C4-2B (cell line): ENCODE results near the gene RNH1.

Experiments
- H3K27ac ChIP-seq: fragments of 450-650 bp; 2 replicates; pipeline ENCODE4 v1.5.1; 2017
- ZFX ChIP-seq: fragments of 450-650 bp; IDR thresholded peaks from 2 replicates; pipeline ENCODE4 v1.6.1; 2017
- TF ChIP-seq, protein P1 (sequence below): fragments of 450-650 bp; conservative IDR thresholded peaks from 2 replicates; pipeline ENCODE4 v1.5.1; 2017; ENCODE audit warnings: mild to moderate bottlenecking

The RNH1 gene

DNA sequence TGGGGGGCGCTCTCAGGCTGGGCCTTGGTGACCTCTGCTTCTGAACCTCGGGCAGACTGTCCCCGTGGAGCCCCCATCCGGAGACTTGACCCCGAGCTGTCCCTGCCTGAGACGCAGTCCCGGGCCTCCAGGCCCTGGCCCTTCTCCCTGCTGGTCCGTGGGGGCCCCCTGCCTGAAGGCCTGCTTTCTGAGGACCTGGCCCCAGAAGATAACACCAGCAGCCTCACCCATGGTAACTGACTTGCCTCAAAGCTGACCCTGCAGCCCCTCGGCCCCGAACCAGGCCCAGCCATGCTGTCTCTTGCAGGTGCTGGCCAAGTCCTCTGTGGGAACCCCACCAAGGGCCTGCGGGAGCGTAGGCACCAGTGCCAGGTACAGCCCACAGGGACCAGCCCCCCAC is 44.6 kb upstream of the RNH1 start:
- H3K27ac ChIP-seq, result no peak overlapping the region
- TF ChIP-seq, protein P1, sequence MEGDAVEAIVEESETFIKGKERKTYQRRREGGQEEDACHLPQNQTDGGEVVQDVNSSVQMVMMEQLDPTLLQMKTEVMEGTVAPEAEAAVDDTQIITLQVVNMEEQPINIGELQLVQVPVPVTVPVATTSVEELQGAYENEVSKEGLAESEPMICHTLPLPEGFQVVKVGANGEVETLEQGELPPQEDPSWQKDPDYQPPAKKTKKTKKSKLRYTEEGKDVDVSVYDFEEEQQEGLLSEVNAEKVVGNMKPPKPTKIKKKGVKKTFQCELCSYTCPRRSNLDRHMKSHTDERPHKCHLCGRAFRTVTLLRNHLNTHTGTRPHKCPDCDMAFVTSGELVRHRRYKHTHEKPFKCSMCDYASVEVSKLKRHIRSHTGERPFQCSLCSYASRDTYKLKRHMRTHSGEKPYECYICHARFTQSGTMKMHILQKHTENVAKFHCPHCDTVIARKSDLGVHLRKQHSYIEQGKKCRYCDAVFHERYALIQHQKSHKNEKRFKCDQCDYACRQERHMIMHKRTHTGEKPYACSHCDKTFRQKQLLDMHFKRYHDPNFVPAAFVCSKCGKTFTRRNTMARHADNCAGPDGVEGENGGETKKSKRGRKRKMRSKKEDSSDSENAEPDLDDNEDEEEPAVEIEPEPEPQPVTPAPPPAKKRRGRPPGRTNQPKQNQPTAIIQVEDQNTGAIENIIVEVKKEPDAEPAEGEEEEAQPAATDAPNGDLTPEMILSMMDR, result no peak
- TF ChIP-seq ZFX, result no peak

DNA sequence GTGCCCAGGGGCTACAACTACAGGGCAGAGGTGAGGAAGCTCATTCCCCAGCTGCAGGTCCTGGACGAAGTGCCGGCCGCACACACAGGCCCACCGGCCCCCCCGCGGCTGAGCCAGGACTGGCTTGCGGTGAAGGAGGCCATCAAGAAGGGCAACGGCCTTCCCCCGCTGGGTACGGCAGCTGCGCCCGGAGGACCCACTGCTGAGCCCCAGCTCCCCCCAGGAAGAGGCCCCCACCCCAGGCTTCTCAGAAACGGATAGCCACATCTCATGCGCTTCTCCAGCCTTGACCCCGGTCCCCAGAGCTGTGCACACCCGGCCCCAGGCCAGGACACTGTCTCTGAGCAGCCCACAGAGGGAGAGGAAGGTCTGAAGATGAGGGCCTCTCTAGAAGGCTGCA is 44.1 kb upstream of the RNH1 start:
- no peak overlapping the region for H3K27ac ChIP-seq

DNA sequence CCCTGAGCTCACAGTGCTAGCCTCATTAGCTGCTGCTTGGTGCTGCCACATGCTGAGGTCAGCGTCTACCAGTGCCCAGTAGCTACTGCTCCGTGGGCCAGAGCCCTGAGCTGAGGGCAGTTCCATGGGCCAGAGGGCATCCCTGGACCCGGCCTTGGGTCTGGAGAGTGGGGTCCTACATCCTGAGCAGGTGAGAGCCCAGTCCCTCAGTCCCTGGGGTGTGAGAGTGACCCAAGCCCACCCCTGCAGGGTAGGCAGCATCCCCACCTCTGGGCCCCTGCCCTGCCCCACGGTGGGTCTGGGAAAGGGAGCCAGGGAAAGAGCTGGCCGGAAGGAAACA is 43.7 kb upstream of the RNH1 start:
- no peak for TF ChIP-seq ZFX
- TF ChIP-seq, protein P1, result no peak
- no peak overlapping the region for H3K27ac ChIP-seq

More for the DNA sequence above, 44.1 kb upstream of the RNH1 start:
- TF ChIP-seq ZFX, result no peak
- TF ChIP-seq, protein P1, result no peak

DNA sequence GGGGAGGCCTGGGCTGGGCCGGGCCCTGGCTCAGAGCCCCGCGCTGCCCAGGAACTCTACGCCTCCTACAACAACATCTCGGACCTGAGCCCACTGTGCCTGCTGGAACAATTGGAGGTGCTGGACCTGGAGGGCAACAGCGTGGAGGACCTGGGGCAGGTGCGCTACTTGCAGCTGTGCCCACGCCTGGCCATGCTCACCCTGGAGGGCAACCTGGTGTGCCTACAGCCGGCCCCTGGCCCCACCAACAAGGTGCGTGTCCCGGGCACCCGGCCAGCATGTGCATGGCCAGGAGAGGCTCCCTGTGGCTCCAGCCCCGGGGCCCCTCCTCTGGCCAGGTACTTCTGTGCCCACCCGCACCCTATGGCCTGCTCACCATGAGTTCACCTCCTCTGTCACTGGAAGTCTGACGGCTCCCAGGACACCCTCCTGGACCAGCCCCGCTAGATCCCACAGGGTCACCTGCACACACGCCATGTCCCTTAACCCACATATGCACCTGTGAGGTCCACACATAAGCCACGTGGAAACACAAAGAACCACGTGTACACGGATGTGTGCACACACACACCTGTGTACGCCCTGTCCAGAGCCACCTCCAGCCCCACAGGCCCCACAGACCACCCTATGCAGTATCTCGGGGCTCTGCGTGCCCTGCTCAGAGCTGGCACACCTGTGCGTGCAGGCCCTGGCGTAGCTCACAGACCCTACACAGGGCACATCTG is 43.1 kb upstream of the RNH1 start:
- no peak overlapping the region for H3K27ac ChIP-seq
- no peak for TF ChIP-seq ZFX
- TF ChIP-seq, protein P1, result no peak

DNA sequence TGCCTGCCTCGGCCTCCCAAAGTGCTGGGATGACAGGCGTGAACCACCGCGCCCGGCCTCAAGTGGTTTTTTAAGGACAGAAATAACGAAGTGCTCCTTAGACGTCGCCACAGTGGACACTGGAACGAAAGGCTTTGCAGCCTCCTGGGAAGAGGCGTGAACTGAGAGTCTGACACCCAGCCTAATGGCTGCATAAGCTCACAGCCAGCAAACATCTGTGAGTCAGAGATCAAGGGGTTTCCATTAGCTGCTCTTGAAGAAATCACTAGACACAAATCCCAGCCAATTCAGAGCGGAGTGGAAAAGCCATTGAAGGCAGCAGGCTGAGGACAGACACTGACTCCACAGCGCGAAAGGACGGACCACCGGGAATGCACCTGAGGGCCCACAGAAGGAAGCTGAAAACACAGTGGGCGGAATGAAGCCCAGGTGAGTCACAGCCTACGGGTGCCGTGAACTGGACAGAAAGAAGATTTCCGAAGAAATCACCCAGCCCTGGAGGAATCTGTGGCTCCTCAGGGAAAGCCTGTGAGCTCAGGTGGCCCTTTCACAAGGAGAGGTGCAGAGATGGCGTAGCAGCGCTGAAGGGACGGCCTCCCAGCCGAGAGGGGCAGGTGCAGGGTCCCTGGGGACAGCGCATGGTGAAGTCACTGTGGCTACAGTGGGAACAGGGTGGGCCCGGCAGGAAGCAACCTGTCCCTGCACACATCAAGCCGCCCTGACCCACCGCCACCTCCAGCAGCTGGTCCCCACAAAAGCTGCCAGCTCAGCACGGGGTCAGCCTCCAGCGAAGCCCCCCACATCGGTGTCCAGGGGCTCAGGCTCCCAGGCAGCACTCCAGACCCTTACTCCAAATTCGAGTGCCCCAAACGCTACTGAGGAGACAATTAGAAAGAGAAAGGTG is 41.9 kb upstream of the RNH1 start:
- no peak overlapping the region for H3K27ac ChIP-seq
- TF ChIP-seq, protein P1, result no peak
- no peak for TF ChIP-seq ZFX

DNA sequence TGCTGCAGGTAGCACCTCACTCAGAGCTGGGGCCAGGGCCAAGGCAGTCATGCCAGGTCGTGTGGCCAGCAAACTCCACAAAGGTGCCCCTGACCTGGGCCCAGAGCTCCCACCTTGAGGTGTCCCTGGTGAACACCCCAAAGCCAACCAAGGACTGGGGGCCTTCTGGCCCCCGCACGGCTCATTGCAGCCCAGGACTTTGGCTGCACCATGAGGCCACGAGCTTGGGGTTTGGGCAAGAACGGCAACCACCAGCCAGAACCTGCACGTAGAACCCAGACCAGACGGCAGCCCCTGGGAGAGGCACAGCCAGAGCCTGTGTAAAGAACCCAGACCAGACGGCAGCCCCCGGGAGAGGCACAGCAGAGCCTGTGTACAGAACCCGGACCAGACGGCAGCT is 38.1 kb upstream of the RNH1 start:
- no peak overlapping the region for H3K27ac ChIP-seq
- TF ChIP-seq ZFX, result no peak
- TF ChIP-seq, protein P1, result no peak

DNA sequence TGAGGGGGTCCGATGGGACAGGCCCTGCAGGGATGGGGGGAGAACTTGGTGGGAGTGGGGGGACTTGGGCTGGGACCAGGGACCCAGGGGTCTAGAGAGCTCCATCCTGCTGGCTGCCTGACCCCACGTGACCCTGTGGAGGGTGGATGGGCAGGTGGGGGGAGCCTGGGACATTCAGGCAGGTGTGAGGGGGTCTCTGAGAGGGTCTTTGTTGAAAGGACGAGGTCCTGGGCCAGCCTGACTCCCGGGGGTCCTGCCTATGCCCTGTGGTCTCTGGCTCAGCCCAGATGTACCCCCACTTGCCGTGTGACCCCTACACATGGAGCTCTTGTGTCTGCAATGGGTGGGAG is 37.8 kb upstream of the RNH1 start:
- H3K27ac ChIP-seq, result no peak overlapping the region
- no peak for TF ChIP-seq ZFX
- TF ChIP-seq, protein P1, result no peak
